WTC11 (cell line): Measurements from ENCODE around the gene ATP13A2. TPM values are rescaled to one million over a fixed set of nuclear protein-coding genes. Genes with fewer than 3 reads are reported as not detected.

Experiments used
- ATAC-seq: fragments of 200-7000 bp; cut with Tn5 transposase; 2 replicates; pipeline ENCODE4 v1.10.0; 2021; ENCODE audit warnings: mild to moderate bottlenecking, moderate library complexity
- CTCF ChIA-PET: fragments of 300-600 bp; sonication (Branson Sonifier 250); formaldehyde crosslinking; loops from one replicate; lab custom pipeline; 2021; ENCODE audit warnings: antibody characterized with exemption; lab: Charles Lee
- POLR2A ChIA-PET: fragments of 350-600 bp; sonication (Branson Sonifier 250); formaldehyde crosslinking; loops from one replicate; lab custom pipeline; 2021; ENCODE audit warnings: antibody characterized with exemption; lab: Charles Lee
- DNase-seq: peaks from one replicate; pipeline ENCODE4 v3.0.0; 2021; ENCODE audit warnings: low spot score
- H3K27ac Mint-ChIP-seq: 2 replicates; pipeline ENCODE4 v1.8.0; 2021; ENCODE audit warnings: mixed read lengths
- H3K27me3 Mint-ChIP-seq: 2 replicates; pipeline ENCODE4 v1.8.0; 2021; ENCODE audit warnings: low read depth, mild to moderate bottlenecking, moderate library complexity, mixed read lengths
- H3K36me3 Mint-ChIP-seq: 2 replicates; pipeline ENCODE4 v1.8.0; 2021; ENCODE audit warnings: mixed read lengths
- H3K4me1 Mint-ChIP-seq: 2 replicates; pipeline ENCODE4 v1.8.0; 2022; ENCODE audit warnings: mixed read lengths
- H3K4me3 Mint-ChIP-seq: 2 replicates; pipeline ENCODE4 v1.8.0; 2021; ENCODE audit warnings: mild to moderate bottlenecking, moderate library complexity, mixed read lengths
- H3K9me3 Mint-ChIP-seq: 2 replicates; pipeline ENCODE4 v1.8.0; 2021; ENCODE audit warnings: mixed read lengths
- ARID4B ChIP-seq: sonication (generic); formaldehyde crosslinking; IDR thresholded peaks from 2 replicates; pipeline ENCODE4 v1.8.0; 2023; ENCODE audit warnings: missing genetic modification reagents, mild to moderate bottlenecking, borderline replicate concordance
- CDX4 ChIP-seq: fragments of 250-450 bp; sonication (Bioruptor Pico); IDR thresholded peaks from 2 replicates; pipeline ENCODE4 v1.9.0; 2021; ENCODE audit warnings: moderate library complexity, mild to moderate bottlenecking, inconsistent platforms, borderline replicate concordance
- CTCF ChIP-seq: fragments of 200-600 bp; IDR thresholded peaks from 2 replicates; pipeline ENCODE4 v1.8.0; 2022; ENCODE audit warnings: antibody characterized with exemption
- E2F5 ChIP-seq: sonication (generic); formaldehyde crosslinking; IDR thresholded peaks from 2 replicates; pipeline ENCODE4 v1.8.1; 2022; ENCODE audit warnings: mild to moderate bottlenecking, moderate library complexity, missing genetic modification reagents
- ELF4 ChIP-seq: sonication (generic); formaldehyde crosslinking; IDR thresholded peaks from 2 replicates; pipeline ENCODE4 v1.8.1; 2022; ENCODE audit warnings: low read depth, mild to moderate bottlenecking, moderate library complexity, missing genetic modification reagents
- EMX1 ChIP-seq: fragments of 250-450 bp; sonication (Bioruptor Pico); IDR thresholded peaks from 2 replicates; pipeline ENCODE4 v1.8.0; 2021; ENCODE audit warnings: mild to moderate bottlenecking
- ERG ChIP-seq: fragments of 250-450 bp; sonication (Bioruptor Pico); IDR thresholded peaks from 2 replicates; pipeline ENCODE4 v1.8.0; 2021; ENCODE audit warnings: mild to moderate bottlenecking
- ESRRA ChIP-seq: sonication (generic); formaldehyde crosslinking; IDR thresholded peaks from 2 replicates; pipeline ENCODE4 v1.8.1; 2022; ENCODE audit warnings: mild to moderate bottlenecking, missing genetic modification reagents, borderline replicate concordance
- ETV6 ChIP-seq: sonication (generic); formaldehyde crosslinking; IDR thresholded peaks from 2 replicates; pipeline ENCODE4 v1.8.1; 2022; ENCODE audit warnings: mild to moderate bottlenecking, missing genetic modification reagents
- FOXK1 ChIP-seq: sonication (generic); formaldehyde crosslinking; IDR thresholded peaks from 2 replicates; pipeline ENCODE4 v1.8.0; 2022; ENCODE audit warnings: mild to moderate bottlenecking, moderate library complexity, missing genetic modification reagents
- HMGA2 ChIP-seq: fragments of 250-450 bp; sonication (Bioruptor Pico); IDR thresholded peaks from 2 replicates; pipeline ENCODE4 v1.4.0; 2021; ENCODE audit warnings: mild to moderate bottlenecking, moderate library complexity
- JAZF1 ChIP-seq: fragments of 250-450 bp; sonication (Bioruptor Pico); IDR thresholded peaks from 2 replicates; pipeline ENCODE4 v1.9.0; 2021; ENCODE audit warnings: moderate library complexity, mild to moderate bottlenecking, inconsistent platforms
- NFATC4 ChIP-seq: fragments of 250-450 bp; sonication (Bioruptor Pico); IDR thresholded peaks from 2 replicates; pipeline ENCODE4 v1.9.0; 2021; ENCODE audit warnings: mild to moderate bottlenecking
- NFE2L1 ChIP-seq: sonication (generic); formaldehyde crosslinking; IDR thresholded peaks from 2 replicates; pipeline ENCODE4 v1.8.1; 2023; ENCODE audit warnings: missing genetic modification reagents
- PRRX2 ChIP-seq: fragments of 250-450 bp; sonication (Bioruptor Pico); IDR thresholded peaks from 2 replicates; pipeline ENCODE4 v1.8.0; 2021; ENCODE audit warnings: mild to moderate bottlenecking
- RELA ChIP-seq: sonication (generic); formaldehyde crosslinking; IDR thresholded peaks from 2 replicates; pipeline ENCODE4 v1.8.1; 2022; ENCODE audit warnings: missing genetic modification reagents, mild to moderate bottlenecking, borderline replicate concordance
- USF2 ChIP-seq: sonication (generic); formaldehyde crosslinking; IDR thresholded peaks from 2 replicates; pipeline ENCODE4 v1.8.1; 2023; ENCODE audit warnings: mild to moderate bottlenecking, missing genetic modification reagents, moderate library complexity
- ZNF121 ChIP-seq: sonication (generic); formaldehyde crosslinking; IDR thresholded peaks from 2 replicates; pipeline ENCODE4 v1.8.0; 2023; ENCODE audit warnings: missing genetic modification reagents
- ZNF263 ChIP-seq: sonication (generic); formaldehyde crosslinking; IDR thresholded peaks from 2 replicates; pipeline ENCODE4 v1.8.1; 2022; ENCODE audit warnings: low read depth, mild to moderate bottlenecking, moderate library complexity, missing genetic modification reagents
- ZNF396 ChIP-seq: fragments of 250-450 bp; sonication (Bioruptor Pico); IDR thresholded peaks from 2 replicates; pipeline ENCODE4 v1.8.0; 2021; ENCODE audit warnings: mild to moderate bottlenecking, moderate library complexity, borderline replicate concordance
- ZNF671 ChIP-seq: fragments of 250-450 bp; sonication (Bioruptor Pico); IDR thresholded peaks from 2 replicates; pipeline ENCODE4 v1.8.0; 2021; ENCODE audit warnings: mild to moderate bottlenecking
- total RNA-seq: library from RNA; stranded (reverse); gene quantifications from 3 replicates; pipeline ENCODE4 v1.2.3, GENCODE V29; 2021

The ATP13A2 gene
- total RNA-seq, 1 experiment from 2014 or later: 95.9 TPM

- TF ChIP-seq ERG (CRISPR knock-in tag) (no peak), RELA (CRISPR knock-in tag) (no peak), ZNF671 (CRISPR knock-in tag) (no peak), USF2 (no peak), JAZF1 (CRISPR knock-in tag) (no peak)
These were observed 48.6 kb upstream of the ATP13A2 start (continued) for GRCh38 chr1:17060306-17060749.

- peaks cover 39% of the 10 kb centered on the region for H3K4me1 Mint-ChIP-seq
- H3K27me3 Mint-ChIP-seq: no peaks in the 10 kb centered on the region
- DNase-seq: peak; percentile 83
- H3K36me3 Mint-ChIP-seq: no peaks in the 10 kb centered on the region
- ChIA-PET POLR2A (no interaction called here), CTCF (interaction anchor here (0.8 to 2.8 kb wide), 19 partner anchors 10 to 345 kb away, joined by 3 to 24 read pairs (median 4); partner anchors contain the start of genes PADI2 and PADI3)
- no peak overlapping the region for H3K4me3 Mint-ChIP-seq
- peak overlapping the region; percentile 17; the same call in 1 of the 2 replicates for H3K27ac Mint-ChIP-seq
- ATAC-seq: peak; percentile 99
- TF ChIP-seq ZNF121 (CRISPR knock-in tag) (peak; percentile 81), ZNF263 (no peak), EMX1 (CRISPR knock-in tag) (no peak), CTCF (peak; percentile 50; the same call in 1 of the 2 replicates), ETV6 (no peak), NFE2L1 (no peak), ELF4 (no peak)
- peaks cover 3% of the 10 kb centered on the region; the same call in 1 of the 2 replicates for H3K9me3 Mint-ChIP-seq
These were observed 47.9 kb upstream of the ATP13A2 start for GRCh38 chr1:17059391-17060305.

- Mint-ChIP-seq H3K27me3 (no peaks in the 10 kb centered on the region), H3K27ac (0 out of 2 replicates have a peak overlapping the region, but pooled peaks have one; percentile 44), H3K9me3 (no peaks in the 10 kb centered on the region), H3K4me1 (peaks cover 24% of the 10 kb centered on the region), H3K4me3 (no peak overlapping the region), H3K36me3 (no peaks in the 10 kb centered on the region)
- TF ChIP-seq CDX4 (no peak), HMGA2 (CRISPR knock-in tag) (no peak), NFATC4 (no peak), PRRX2 (no peak)
- ChIA-PET POLR2A (interaction anchor here (0.5 kb wide), 1 partner anchor 203 kb away, joined by 3 read pairs; no protein-coding TSS in a partner anchor), CTCF (no interaction called here)
- DNase-seq: no peak
- ATAC-seq: no peak
These were observed 44.8 kb upstream of the ATP13A2 start for GRCh38 chr1:17056551-17056950.

- no peak for ATAC-seq
- DNase-seq: no peak
- no peaks in the 10 kb centered on the region for H3K27me3 Mint-ChIP-seq
- H3K27ac Mint-ChIP-seq: no peak overlapping the region
- H3K36me3 Mint-ChIP-seq: peaks cover 4% of the 10 kb centered on the region
- POLR2A ChIA-PET: interaction anchor here (0.5 kb wide), 1 partner anchor 204 kb away, joined by 3 read pairs; no protein-coding TSS in a partner anchor
- H3K4me1 Mint-ChIP-seq: peaks cover 23% of the 10 kb centered on the region
- CTCF ChIA-PET: interaction anchor here (0.6 to 1.0 kb wide), 3 partner anchors 20 to 70 kb away, joined by 3 read pairs; no protein-coding TSS in a partner anchor
- H3K9me3 Mint-ChIP-seq: no peaks in the 10 kb centered on the region
- peak overlapping the region; percentile 38; the same call in 1 of the 2 replicates for H3K4me3 Mint-ChIP-seq
- TF ChIP-seq ESRRA (CRISPR knock-in tag) (no peak), E2F5 (CRISPR knock-in tag) (no peak), FOXK1 (CRISPR knock-in tag) (no peak), ARID4B (CRISPR knock-in tag) (no peak), ZNF396 (CRISPR knock-in tag) (no peak), ZNF121 (CRISPR knock-in tag) (no peak)
These were observed 44.1 kb upstream of the ATP13A2 start for GRCh38 chr1:17055801-17056200.
